ENCODE data around the gene P3H2. TPM values are rescaled to one million over a fixed set of nuclear protein-coding genes. Genes with fewer than 3 reads are reported as not detected.
A peak's percentile ranks its signal among the peaks of the same experiment; 100 is the strongest.

P3H2 gene
- total and polyA plus RNA-seq, 2 experiments from 2014 or later, result 8.2 to 24.2 TPM

DNA sequence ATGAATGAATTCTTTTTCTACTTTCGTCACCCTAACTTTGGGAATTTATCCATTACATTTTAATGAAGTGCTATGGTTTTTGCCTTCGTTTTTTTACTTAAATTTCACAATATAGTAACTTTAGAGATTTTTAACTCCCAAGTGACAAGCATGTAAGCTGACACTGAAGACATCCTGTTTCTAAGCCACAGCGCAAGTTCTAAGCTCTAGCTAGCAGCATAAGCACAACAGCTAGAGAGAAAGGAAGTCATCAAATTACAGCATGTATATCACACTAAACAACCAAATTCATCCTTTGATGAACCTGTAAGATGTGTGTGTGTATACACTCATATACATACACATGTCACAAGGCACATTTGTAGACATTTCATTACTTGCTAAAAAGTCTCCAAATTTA lies 119.3 kb downstream of the P3H2 start:
- TF ChIP-seq CREB1 (CRISPR knock-in tag; IDR thresholded peaks at IDR 0.05; ENCODE audit: low read depth), result no peak
- TF ChIP-seq POLR2AphosphoS5 (IDR thresholded peaks at IDR 0.05; ENCODE audit: low read depth), result no peak
- TF ChIP-seq, protein P1, sequence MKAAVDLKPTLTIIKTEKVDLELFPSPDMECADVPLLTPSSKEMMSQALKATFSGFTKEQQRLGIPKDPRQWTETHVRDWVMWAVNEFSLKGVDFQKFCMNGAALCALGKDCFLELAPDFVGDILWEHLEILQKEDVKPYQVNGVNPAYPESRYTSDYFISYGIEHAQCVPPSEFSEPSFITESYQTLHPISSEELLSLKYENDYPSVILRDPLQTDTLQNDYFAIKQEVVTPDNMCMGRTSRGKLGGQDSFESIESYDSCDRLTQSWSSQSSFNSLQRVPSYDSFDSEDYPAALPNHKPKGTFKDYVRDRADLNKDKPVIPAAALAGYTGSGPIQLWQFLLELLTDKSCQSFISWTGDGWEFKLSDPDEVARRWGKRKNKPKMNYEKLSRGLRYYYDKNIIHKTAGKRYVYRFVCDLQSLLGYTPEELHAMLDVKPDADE (IDR thresholded peaks at IDR 0.05), result peak; percentile 19; the same call in 1 of the 2 replicates
- TF ChIP-seq, protein P2, sequence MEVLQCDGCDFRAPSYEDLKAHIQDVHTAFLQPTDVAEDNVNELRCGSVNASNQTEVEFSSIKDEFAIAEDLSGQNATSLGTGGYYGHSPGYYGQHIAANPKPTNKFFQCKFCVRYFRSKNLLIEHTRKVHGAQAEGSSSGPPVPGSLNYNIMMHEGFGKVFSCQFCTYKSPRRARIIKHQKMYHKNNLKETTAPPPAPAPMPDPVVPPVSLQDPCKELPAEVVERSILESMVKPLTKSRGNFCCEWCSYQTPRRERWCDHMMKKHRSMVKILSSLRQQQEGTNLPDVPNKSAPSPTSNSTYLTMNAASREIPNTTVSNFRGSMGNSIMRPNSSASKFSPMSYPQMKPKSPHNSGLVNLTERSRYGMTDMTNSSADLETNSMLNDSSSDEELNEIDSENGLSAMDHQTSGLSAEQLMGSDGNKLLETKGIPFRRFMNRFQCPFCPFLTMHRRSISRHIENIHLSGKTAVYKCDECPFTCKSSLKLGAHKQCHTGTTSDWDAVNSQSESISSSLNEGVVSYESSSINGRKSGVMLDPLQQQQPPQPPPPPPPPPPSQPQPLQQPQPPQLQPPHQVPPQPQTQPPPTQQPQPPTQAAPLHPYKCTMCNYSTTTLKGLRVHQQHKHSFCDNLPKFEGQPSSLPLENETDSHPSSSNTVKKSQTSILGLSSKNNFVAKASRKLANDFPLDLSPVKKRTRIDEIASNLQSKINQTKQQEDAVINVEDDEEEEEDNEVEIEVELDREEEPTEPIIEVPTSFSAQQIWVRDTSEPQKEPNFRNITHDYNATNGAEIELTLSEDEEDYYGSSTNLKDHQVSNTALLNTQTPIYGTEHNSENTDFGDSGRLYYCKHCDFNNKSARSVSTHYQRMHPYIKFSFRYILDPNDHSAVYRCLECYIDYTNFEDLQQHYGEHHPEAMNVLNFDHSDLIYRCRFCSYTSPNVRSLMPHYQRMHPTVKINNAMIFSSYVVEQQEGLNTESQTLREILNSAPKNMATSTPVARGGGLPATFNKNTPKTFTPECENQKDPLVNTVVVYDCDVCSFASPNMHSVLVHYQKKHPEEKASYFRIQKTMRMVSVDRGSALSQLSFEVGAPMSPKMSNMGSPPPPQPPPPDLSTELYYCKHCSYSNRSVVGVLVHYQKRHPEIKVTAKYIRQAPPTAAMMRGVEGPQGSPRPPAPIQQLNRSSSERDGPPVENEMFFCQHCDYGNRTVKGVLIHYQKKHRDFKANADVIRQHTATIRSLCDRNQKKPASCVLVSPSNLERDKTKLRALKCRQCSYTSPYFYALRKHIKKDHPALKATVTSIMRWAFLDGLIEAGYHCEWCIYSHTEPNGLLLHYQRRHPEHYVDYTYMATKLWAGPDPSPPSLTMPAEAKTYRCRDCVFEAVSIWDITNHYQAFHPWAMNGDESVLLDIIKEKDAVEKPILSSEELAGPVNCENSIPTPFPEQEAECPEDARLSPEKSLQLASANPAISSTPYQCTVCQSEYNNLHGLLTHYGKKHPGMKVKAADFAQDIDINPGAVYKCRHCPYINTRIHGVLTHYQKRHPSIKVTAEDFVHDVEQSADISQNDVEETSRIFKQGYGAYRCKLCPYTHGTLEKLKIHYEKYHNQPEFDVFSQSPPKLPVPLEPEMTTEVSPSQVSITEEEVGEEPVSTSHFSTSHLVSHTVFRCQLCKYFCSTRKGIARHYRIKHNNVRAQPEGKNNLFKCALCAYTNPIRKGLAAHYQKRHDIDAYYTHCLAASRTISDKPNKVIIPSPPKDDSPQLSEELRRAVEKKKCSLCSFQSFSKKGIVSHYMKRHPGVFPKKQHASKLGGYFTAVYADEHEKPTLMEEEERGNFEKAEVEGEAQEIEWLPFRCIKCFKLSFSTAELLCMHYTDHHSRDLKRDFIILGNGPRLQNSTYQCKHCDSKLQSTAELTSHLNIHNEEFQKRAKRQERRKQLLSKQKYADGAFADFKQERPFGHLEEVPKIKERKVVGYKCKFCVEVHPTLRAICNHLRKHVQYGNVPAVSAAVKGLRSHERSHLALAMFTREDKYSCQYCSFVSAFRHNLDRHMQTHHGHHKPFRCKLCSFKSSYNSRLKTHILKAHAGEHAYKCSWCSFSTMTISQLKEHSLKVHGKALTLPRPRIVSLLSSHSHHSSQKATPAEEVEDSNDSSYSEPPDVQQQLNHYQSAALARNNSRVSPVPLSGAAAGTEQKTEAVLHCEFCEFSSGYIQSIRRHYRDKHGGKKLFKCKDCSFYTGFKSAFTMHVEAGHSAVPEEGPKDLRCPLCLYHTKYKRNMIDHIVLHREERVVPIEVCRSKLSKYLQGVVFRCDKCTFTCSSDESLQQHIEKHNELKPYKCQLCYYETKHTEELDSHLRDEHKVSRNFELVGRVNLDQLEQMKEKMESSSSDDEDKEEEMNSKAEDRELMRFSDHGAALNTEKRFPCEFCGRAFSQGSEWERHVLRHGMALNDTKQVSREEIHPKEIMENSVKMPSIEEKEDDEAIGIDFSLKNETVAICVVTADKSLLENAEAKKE (CRISPR knock-in tag; IDR thresholded peaks at IDR 0.05), result no peak
- Histone ChIP-seq H3K4me3 (no peak overlapping the region; the same call in 1 of the 2 replicates), H3K4me1 (ENCODE audit: insufficient read depth) (peaks cover 16% of the 10 kb centered on the region), H3K27ac (ENCODE audit: low read depth) (no peak overlapping the region), H4K20me1 (replicated peaks; ENCODE audit: insufficient read depth) (no peaks in the 10 kb centered on the region), H3K9me2 (ENCODE audit: insufficient read depth) (no peaks in the 10 kb centered on the region), H2AFZ (no peak overlapping the region), H3K27me3 (ENCODE audit: insufficient read depth) (no peaks in the 10 kb centered on the region), H3K36me3 (ENCODE audit: insufficient read depth) (no peaks in the 10 kb centered on the region), H3K4me2 (peak overlapping the region; percentile 39), H3K79me2 (replicated peaks; ENCODE audit: insufficient read depth) (no peaks in the 10 kb centered on the region), H3F3A (replicated peaks; ENCODE audit: low read depth) (no peaks in the 10 kb centered on the region)
- Mint-ChIP-seq H3K27ac (no peak overlapping the region), H3K9me3 (no peaks in the 10 kb centered on the region), H3K36me3 (ENCODE audit: low read depth) (no peaks in the 10 kb centered on the region), H3K4me3 (no peak overlapping the region), H3K4me1 (peaks cover 31% of the 10 kb centered on the region), H3K27me3 (ENCODE audit: insufficient read depth, low read depth, poor library complexity) (no peaks in the 10 kb centered on the region)
- DNase-seq (ENCODE audit: low spot score) (peak; percentile 45), ATAC-seq (peak; percentile 66)

- no peaks in the 10 kb centered on the region for H3K9me2 ChIP-seq (ENCODE audit: insufficient read depth)
- H3K4me3 ChIP-seq, result no peak overlapping the region; the same call in 1 of the 2 replicates
- peak overlapping the region; percentile 39 for H3K4me2 ChIP-seq
- no peaks in the 10 kb centered on the region for H3K36me3 ChIP-seq (ENCODE audit: insufficient read depth)
- Mint-ChIP-seq H3K4me3 (no peak overlapping the region), H3K9me3 (no peaks in the 10 kb centered on the region), H3K27me3 (ENCODE audit: insufficient read depth, low read depth, poor library complexity) (no peaks in the 10 kb centered on the region), H3K4me1 (peaks cover 30% of the 10 kb centered on the region), H3K36me3 (ENCODE audit: low read depth) (0 out of 3 replicates have a peak, but pooled peaks cover 3% of the 10 kb centered on the region), H3K27ac (peak overlapping the region; percentile 73)
- peak overlapping the region; percentile 78; the same call in 1 of the 2 replicates for H3K27ac ChIP-seq (ENCODE audit: low read depth)
- ATAC-seq, result peak; percentile 78
- no peaks in the 10 kb centered on the region for H3K79me2 ChIP-seq (replicated peaks; ENCODE audit: insufficient read depth)
- H4K20me1 ChIP-seq (replicated peaks; ENCODE audit: insufficient read depth), result no peaks in the 10 kb centered on the region
- DNase-seq (ENCODE audit: low spot score), result peak; percentile 30
- H3K4me1 ChIP-seq (ENCODE audit: insufficient read depth), result peaks cover 16% of the 10 kb centered on the region
- H3K27me3 ChIP-seq (ENCODE audit: insufficient read depth), result no peaks in the 10 kb centered on the region
- no peaks in the 10 kb centered on the region for H3F3A ChIP-seq (replicated peaks; ENCODE audit: low read depth)
- H2AFZ ChIP-seq, result no peak overlapping the region
- TF ChIP-seq NANOG (IDR thresholded peaks at IDR 0.05; ENCODE audit: borderline replicate concordance) (no peak), CTCF (conservative IDR thresholded peaks at IDR 0.05; ENCODE audit: low read depth in 2 of 2) (peak in 1 of 2 experiments; percentile 20; a peak in 1 of 4 replicates)
Measured at GRCh38 chr3:190000861-190001196, 119.9 kb downstream of the P3H2 start.

Measured in GM23338 (cell line).